ENCODE data around the gene VWF. TPM values are rescaled to one million over a fixed set of nuclear protein-coding genes. Genes with fewer than 3 reads are reported as not detected.

The VWF gene
- total and polyA plus RNA-seq, 2 of the 13 experiments (the other 11 are each of a cell fraction or from before 2014, with no cell fraction given): 0.20 to 0.25 TPM

DNA sequence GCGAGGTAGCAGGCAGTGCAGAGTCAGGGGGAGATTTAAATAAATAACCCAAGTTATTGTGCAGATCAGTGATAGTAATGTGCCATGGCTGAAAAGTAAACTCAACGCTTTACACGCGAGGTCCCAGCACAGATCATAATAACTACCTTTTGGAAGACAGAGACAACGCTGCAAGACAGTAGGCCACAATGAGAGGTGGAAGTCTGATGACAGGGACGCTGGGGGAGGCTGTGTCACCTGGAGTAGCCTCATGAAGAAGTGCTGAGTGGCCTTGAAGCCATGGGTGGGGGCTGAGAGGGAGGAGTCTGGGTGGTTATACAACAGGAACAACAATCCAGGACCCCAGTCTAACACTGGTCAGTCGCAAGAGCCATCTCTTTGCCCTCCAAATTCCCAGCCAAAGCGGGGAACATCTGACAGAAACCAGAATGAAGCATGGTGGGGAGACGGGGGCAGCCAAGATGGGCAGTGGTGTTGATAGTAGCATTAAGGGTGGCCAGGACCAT is 207.6 kb downstream of the VWF start:
- no peaks in the 10 kb centered on the region for H3K36me3 ChIP-seq (replicated peaks in 1 of 2; ENCODE audit: control insufficient read depth in 1 of 2, insufficient read depth in 2 of 2, low read length in 2 of 2)
- no peak overlapping the region for H3K27ac ChIP-seq (ENCODE audit: extremely low read length, insufficient read depth, low read length)
- intact Hi-C loops (cut with micrococcal nuclease; ENCODE audit: unreplicated experiment): no loop called here
- ATAC-seq (no peak), FAIRE-seq (no peak), DNase-seq (ENCODE audit: low spot score) (no peak)
- H3K27me3 ChIP-seq (ENCODE audit: control insufficient read depth in 1 of 2, insufficient read depth in 2 of 2, low read length in 2 of 2): peaks cover 1 to 24% of the 10 kb centered on the region in 2 experiments; a peak in 3 of 5 replicates
- TF ChIP-seq SKI (IDR thresholded peaks at IDR 0.05; ENCODE audit: partially characterized antibody): no peak
- TF ChIP-seq CCDC6 (CRISPR knock-in tag; IDR thresholded peaks at IDR 0.05): no peak
- TF ChIP-seq TARDBP (CRISPR knock-in tag; IDR thresholded peaks at IDR 0.05): no peak
- no peak for TF ChIP-seq NFIC (IDR thresholded peaks at IDR 0.05; ENCODE audit: low read length)
- TF ChIP-seq HCFC1 (IDR thresholded peaks at IDR 0.05; ENCODE audit: low read depth, low read length): no peak
- TF ChIP-seq, protein P1, sequence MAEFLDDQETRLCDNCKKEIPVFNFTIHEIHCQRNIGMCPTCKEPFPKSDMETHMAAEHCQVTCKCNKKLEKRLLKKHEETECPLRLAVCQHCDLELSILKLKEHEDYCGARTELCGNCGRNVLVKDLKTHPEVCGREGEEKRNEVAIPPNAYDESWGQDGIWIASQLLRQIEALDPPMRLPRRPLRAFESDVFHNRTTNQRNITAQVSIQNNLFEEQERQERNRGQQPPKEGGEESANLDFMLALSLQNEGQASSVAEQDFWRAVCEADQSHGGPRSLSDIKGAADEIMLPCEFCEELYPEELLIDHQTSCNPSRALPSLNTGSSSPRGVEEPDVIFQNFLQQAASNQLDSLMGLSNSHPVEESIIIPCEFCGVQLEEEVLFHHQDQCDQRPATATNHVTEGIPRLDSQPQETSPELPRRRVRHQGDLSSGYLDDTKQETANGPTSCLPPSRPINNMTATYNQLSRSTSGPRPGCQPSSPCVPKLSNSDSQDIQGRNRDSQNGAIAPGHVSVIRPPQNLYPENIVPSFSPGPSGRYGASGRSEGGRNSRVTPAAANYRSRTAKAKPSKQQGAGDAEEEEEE (CRISPR knock-in tag; IDR thresholded peaks at IDR 0.05; ENCODE audit: borderline replicate concordance): no peak
- TF ChIP-seq PPARG (CRISPR knock-in tag; conservative IDR thresholded peaks at IDR 0.05): no peak
- no peak for TF ChIP-seq SIN3A (IDR thresholded peaks at IDR 0.05; ENCODE audit: borderline replicate concordance, low read depth, low read length)
- no peak overlapping the region for H3K4me2 ChIP-seq (ENCODE audit: low read depth, low read length)
- H3K9ac ChIP-seq (ENCODE audit: insufficient read depth, low read depth, low read length): no peak overlapping the region
- POLR2A ChIA-PET: no interaction called here
- CTCF ChIA-PET (ENCODE audit: low intra/inter-chr PET ratio, low total read pairs): no interaction called here
- H2AFZ ChIP-seq (ENCODE audit: low read length): no peak overlapping the region
- H3K79me2 ChIP-seq (ENCODE audit: insufficient read depth, low read length): no peaks in the 10 kb centered on the region
- no TSS peak for BruUV-seq (replicated peaks)
- no peaks in the 10 kb centered on the region for H4K20me1 ChIP-seq (ENCODE audit: insufficient read depth, low read length)
- 15% methylated on average over 9 of the region's 9 CpGs for WGBS (ENCODE audit: low lambda C conversion rate)
- H3K9me3 ChIP-seq (ENCODE audit: low read length): no peaks in the 10 kb centered on the region
- H3K4me3 ChIP-seq (replicated peaks in 1 of 3; ENCODE audit: insufficient read depth in 1 of 3, low read depth in 2 of 3, low read length in 3 of 3): no peak overlapping the region
- in situ Hi-C loops (cut with HindIII; ENCODE audit: extremely low pct_ligation_motif_present, low pct_unique_long_range_greater_than_20kb): no loop called here
- no peaks in the 10 kb centered on the region for H3K4me1 ChIP-seq (ENCODE audit: insufficient read depth, low read length)

DNA sequence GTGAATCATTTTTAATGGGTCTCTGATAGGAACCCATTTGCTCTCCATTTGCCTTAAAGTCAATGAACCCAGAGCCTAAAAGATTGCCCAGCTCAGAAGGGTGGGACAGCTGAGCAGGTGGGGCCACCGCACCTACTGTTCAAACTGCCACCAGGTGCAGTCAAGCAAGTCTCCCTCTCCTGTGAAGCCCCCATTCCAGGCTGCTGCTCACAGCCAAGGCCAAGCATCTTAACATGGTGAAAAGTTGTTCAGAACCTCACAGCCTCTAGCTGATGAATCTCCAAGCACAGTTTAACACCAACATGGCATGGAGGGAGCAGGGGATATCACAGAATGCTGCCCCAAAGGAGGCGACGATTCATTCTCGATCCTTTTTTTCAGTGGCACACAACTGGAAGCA is 209.0 kb downstream of the VWF start:
- Histone ChIP-seq H3K4me1 (ENCODE audit: insufficient read depth, low read length) (no peaks in the 10 kb centered on the region), H3K4me2 (ENCODE audit: low read depth, low read length) (no peak overlapping the region), H3K36me3 (replicated peaks in 1 of 2; ENCODE audit: control insufficient read depth in 1 of 2, insufficient read depth in 2 of 2, low read length in 2 of 2) (no peaks in the 10 kb centered on the region), H3K9ac (ENCODE audit: insufficient read depth, low read depth, low read length) (no peak overlapping the region), H3K9me3 (ENCODE audit: low read length) (no peaks in the 10 kb centered on the region), H3K79me2 (ENCODE audit: insufficient read depth, low read length) (no peaks in the 10 kb centered on the region), H3K27me3 (ENCODE audit: control insufficient read depth in 1 of 2, insufficient read depth in 2 of 2, low read length in 2 of 2) (peaks cover 1 to 24% of the 10 kb centered on the region in 2 experiments; a peak in 4 of 5 replicates), H4K20me1 (ENCODE audit: insufficient read depth, low read length) (no peaks in the 10 kb centered on the region), H2AFZ (ENCODE audit: low read length) (no peak overlapping the region), H3K4me3 (replicated peaks in 1 of 3; ENCODE audit: insufficient read depth in 1 of 3, low read depth in 2 of 3, low read length in 3 of 3) (no peak overlapping the region), H3K27ac (ENCODE audit: extremely low read length, insufficient read depth, low read length) (no peak overlapping the region)
- in situ Hi-C loops (cut with HindIII; ENCODE audit: extremely low pct_ligation_motif_present, low pct_unique_long_range_greater_than_20kb): no loop called here
- DNase-seq (ENCODE audit: low spot score) (no peak), FAIRE-seq (no peak), ATAC-seq (no peak)
- BruUV-seq (replicated peaks): no TSS peak
- intact Hi-C loops (cut with micrococcal nuclease; ENCODE audit: unreplicated experiment): no loop called here
- ChIA-PET CTCF (ENCODE audit: low intra/inter-chr PET ratio, low total read pairs) (no interaction called here), POLR2A (no interaction called here)
- 6% methylated on average over 4 of the region's 4 CpGs for WGBS (ENCODE audit: low lambda C conversion rate)
- no peak for TF ChIP-seq SPEN (CRISPR knock-in tag; IDR thresholded peaks at IDR 0.05; ENCODE audit: low read depth)
- no peak for TF ChIP-seq ZNF629 (CRISPR knock-in tag; conservative IDR thresholded peaks at IDR 0.05)
- no peak for TF ChIP-seq TEAD2 (CRISPR knock-in tag; IDR thresholded peaks at IDR 0.05)
- no peak for TF ChIP-seq NBN (conservative IDR thresholded peaks at IDR 0.05)
- TF ChIP-seq SMAD9 (CRISPR knock-in tag; IDR thresholded peaks at IDR 0.05): no peak
- TF ChIP-seq, protein P2, sequence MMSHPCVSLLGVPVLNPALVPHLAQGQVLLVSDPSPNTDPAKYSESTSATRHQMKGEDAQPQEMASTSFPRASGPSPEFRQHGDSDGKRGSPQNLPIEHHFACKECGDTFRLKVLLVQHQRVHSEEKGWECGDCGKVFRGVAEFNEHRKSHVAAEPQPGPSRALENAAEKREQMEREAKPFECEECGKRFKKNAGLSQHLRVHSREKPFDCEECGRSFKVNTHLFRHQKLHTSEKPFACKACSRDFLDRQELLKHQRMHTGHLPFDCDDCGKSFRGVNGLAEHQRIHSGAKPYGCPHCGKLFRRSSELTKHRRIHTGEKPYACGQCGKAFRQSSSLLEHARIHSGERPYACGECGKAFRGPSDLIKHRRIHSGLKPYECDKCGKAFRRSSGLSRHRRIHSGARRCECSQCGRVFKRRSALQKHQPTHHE (CRISPR knock-in tag; IDR thresholded peaks at IDR 0.05; ENCODE audit: borderline replicate concordance): no peak
- no peak for TF ChIP-seq SYNCRIP (IDR thresholded peaks at IDR 0.05; ENCODE audit: insufficient read depth, low read depth, low read length)
- no peak for TF ChIP-seq FIP1L1 (IDR thresholded peaks at IDR 0.05; ENCODE audit: borderline replicate concordance, insufficient read depth, low read depth, low read length)

All from HepG2 (cell line).